HG02571 (cell line): Measurements from ENCODE around the gene B3GAT2.

Source experiments
- ATAC-seq: cut with Tn5 transposase; IDR thresholded peaks from one replicate; pipeline ENCODE4 v1.9.1; 2021; ENCODE audit warnings: mild to moderate bottlenecking, moderate library complexity; ENCODE audit not compliant: unreplicated experiment

The B3GAT2 gene

GRCh38 chr6:70901324-70901723 is 55.5 kb downstream of the B3GAT2 start:
- no peak for ATAC-seq

GRCh38 chr6:70900047-70900446 is 56.8 kb downstream of the B3GAT2 start:
- ATAC-seq = no peak

- ATAC-seq = no peak
These were observed 62.9 kb downstream of the B3GAT2 start for GRCh38 chr6:70894001-70894400.

GRCh38 chr6:70889270-70889669 is 67.6 kb downstream of the B3GAT2 start:
- ATAC-seq = no peak

- ATAC-seq = no peak
These were observed 70.2 kb downstream of the B3GAT2 start for GRCh38 chr6:70886661-70887060.

- no peak for ATAC-seq
These were observed 70.8 kb downstream of the B3GAT2 start for GRCh38 chr6:70886071-70886470.

- ATAC-seq = peak; percentile 74
These were observed 72.5 kb downstream of the B3GAT2 start for GRCh38 chr6:70884074-70884983.

- no peak for ATAC-seq
These were observed 77.4 kb downstream of the B3GAT2 start for GRCh38 chr6:70879496-70879895.

- ATAC-seq = no peak
These were observed 82.5 kb downstream of the B3GAT2 start for GRCh38 chr6:70874181-70874913.

GRCh38 chr6:70872469-70872868 is 84.4 kb downstream of the B3GAT2 start:
- no peak for ATAC-seq

GRCh38 chr6:70864401-70864800 is 92.5 kb downstream of the B3GAT2 start:
- no peak for ATAC-seq

- no peak for ATAC-seq
These were observed 93.5 kb downstream of the B3GAT2 start for GRCh38 chr6:70863343-70863742.

GRCh38 chr6:70860920-70861319 is 95.9 kb downstream of the B3GAT2 start:
- ATAC-seq = no peak

GRCh38 chr6:70860045-70860444 is 96.8 kb downstream of the B3GAT2 start:
- ATAC-seq = no peak

- ATAC-seq = peak; percentile 99
These were observed 99.3 kb downstream of the B3GAT2 start for GRCh38 chr6:70857387-70858077.

GRCh38 chr6:70852667-70853246 is 104.1 kb downstream of the B3GAT2 start:
- ATAC-seq = no peak

GRCh38 chr6:70849348-70850069 is 107.4 kb downstream of the B3GAT2 start:
- ATAC-seq = no peak

GRCh38 chr6:70847106-70848084 is 109.5 kb downstream of the B3GAT2 start:
- no peak for ATAC-seq

- ATAC-seq = no peak
These were observed 110.5 kb downstream of the B3GAT2 start for GRCh38 chr6:70846207-70846835.
